HepG2 (cell line): Measurements from ENCODE around the gene GPR137. TPM values are rescaled to one million over a fixed set of nuclear protein-coding genes. Genes with fewer than 3 reads are reported as not detected.

ENCODE experiments used
- ATAC-seq: fragments of 200-7000 bp; cut with Tn5 transposase; 3 replicates; pipeline ENCODE4 v1.9.1; 2020; ENCODE audit warnings: mild to moderate bottlenecking, moderate library complexity
- BruUV-seq: library from RNA; stranded (reverse); fragments of 400-500 nt; replicated peaks from 2 replicates; lab custom pipeline; 2021; lab: Mats Ljungman, UMichigan
- CTCF ChIA-PET: fragments of 300-600 bp; formaldehyde crosslinking; extraction: SDS; loops from one replicate; lab custom pipeline; 2021; ENCODE audit warnings: low total read pairs, inconsistent platforms, low intra/inter-chr PET ratio; lab: Yijun Ruan, JAX
- POLR2A ChIA-PET: fragments of 350-600 bp; sonication (Branson Sonifier 250); formaldehyde crosslinking; loops from one replicate; lab custom pipeline; 2020; ENCODE audit warnings: antibody characterized with exemption, inconsistent platforms; lab: Yijun Ruan, JAX
- DNase-seq: peaks from one replicate; pipeline ENCODE4 v3.0.0-alpha.2; 2015; ENCODE audit warnings: low spot score
- FAIRE-seq: peaks from 3 replicates; lab custom pipeline; 2011; peaks lifted over from hg19 to GRCh38; lab: Jason Lieb, UNC
- H2AFZ ChIP-seq: one replicate; pipeline ENCODE4 v1.6.1; 2011; ENCODE audit warnings: low read length, inconsistent platforms
- H3K27ac ChIP-seq: fragments of 300-600 bp; 3 replicates; pipeline ENCODE4 v1.8.0; 2011; ENCODE audit warnings: mixed run types, mild to moderate bottlenecking, mixed read lengths, low read length, inconsistent platforms; ENCODE audit not compliant: insufficient read depth; ENCODE audit errors: extremely low read length
- H3K27me3 ChIP-seq, 2 experiments: fragments of 200-600 bp in 1 of 2; 2 replicates in 1 of 2; 3 replicates in 1 of 2; pipeline versions ENCODE4 v1.6.0 to v1.8.0; 2011; ENCODE audit warnings: low read length in 2 of 2, mild to moderate bottlenecking in 2 of 2, moderate library complexity in 2 of 2, inconsistent platforms in 1 of 2; ENCODE audit not compliant: insufficient read depth in 2 of 2, control insufficient read depth in 1 of 2
- H3K36me3 ChIP-seq, 2 experiments: fragments of 200-600 bp in 1 of 2; replicated peaks in 1 of 2; 2 replicates in 1 of 2; 3 replicates in 1 of 2; pipeline versions ENCODE4 v1.5.1 to v1.8.0; 2011; ENCODE audit warnings: low read length in 2 of 2, inconsistent platforms in 1 of 2; ENCODE audit not compliant: insufficient read depth in 2 of 2, control insufficient read depth in 1 of 2
- H3K4me1 ChIP-seq: 2 replicates; pipeline ENCODE4 v1.5.1; 2012; ENCODE audit warnings: low read length, inconsistent platforms; ENCODE audit not compliant: insufficient read depth
- H3K4me2 ChIP-seq: 2 replicates; pipeline ENCODE4 v1.6.0; 2011; ENCODE audit warnings: low read depth, low read length, inconsistent platforms
- H3K4me3 ChIP-seq, 3 experiments: fragments of 200-600 bp in 1 of 3; sonication (generic), shearing (Covaris generic) in 1 of 3; replicated peaks in 1 of 3; 2 replicates each; pipeline ENCODE4 v1.5.1; 2011 to 2016; ENCODE audit warnings: low read length in 3 of 3, inconsistent platforms in 2 of 3, low read depth in 2 of 3, mild to moderate bottlenecking in 2 of 3, control low read depth in 1 of 3, mixed read lengths in 1 of 3; ENCODE audit not compliant: insufficient read depth in 1 of 3
- H3K79me2 ChIP-seq: one replicate; pipeline ENCODE4 v1.6.1; 2011; ENCODE audit warnings: low read length, inconsistent platforms; ENCODE audit not compliant: insufficient read depth
- H3K9ac ChIP-seq: 2 replicates; pipeline ENCODE4 v1.6.0; 2011; ENCODE audit warnings: mild to moderate bottlenecking, low read depth, low read length, inconsistent platforms; ENCODE audit not compliant: insufficient read depth
- H3K9me3 ChIP-seq: 2 replicates; pipeline ENCODE4 v1.5.1; 2012; ENCODE audit warnings: mild to moderate bottlenecking, low read length
- H4K20me1 ChIP-seq: 2 replicates; pipeline ENCODE4 v1.6.0; 2011; ENCODE audit warnings: inconsistent platforms, mild to moderate bottlenecking, low read length, moderate library complexity; ENCODE audit not compliant: insufficient read depth
- ATF7 ChIP-seq, 2 experiments: fragments of 450-650 bp in 1 of 2; sonication (generic) in 1 of 2; formaldehyde crosslinking in 1 of 2; IDR thresholded peaks; 2 replicates each; pipeline versions ENCODE4 v1.4.0 to v1.6.1; 2016 to 2020; ENCODE audit warnings: antibody characterized with exemption in 1 of 2, mild to moderate bottlenecking in 1 of 2, missing genetic modification reagents in 1 of 2
- CEBPB ChIP-seq: IDR thresholded peaks from 2 replicates; pipeline ENCODE4 v1.6.1; 2011; ENCODE audit warnings: low read depth, low read length, improper control_type of control experiment, borderline replicate concordance
- FOXJ3 ChIP-seq: sonication (generic); formaldehyde crosslinking; IDR thresholded peaks from 2 replicates; pipeline ENCODE4 v1.4.0; 2020; ENCODE audit warnings: missing genetic modification reagents, mild to moderate bottlenecking, borderline replicate concordance
- HNRNPK ChIP-seq: fragments of 200-400 bp; formaldehyde crosslinking; IDR thresholded peaks from 2 replicates; pipeline ENCODE4 v1.6.1; 2018; ENCODE audit warnings: low read length, low read depth, moderate library complexity, mild to moderate bottlenecking; ENCODE audit not compliant: poor library complexity, severe bottlenecking
- KDM1A ChIP-seq: IDR thresholded peaks from 2 replicates; pipeline ENCODE4 v1.6.1; 2016; ENCODE audit warnings: missing compliant biosample characterization
- PAXIP1 ChIP-seq: sonication (generic); formaldehyde crosslinking; conservative IDR thresholded peaks from 2 replicates; pipeline ENCODE4 v1.4.0; 2020; ENCODE audit warnings: mild to moderate bottlenecking, missing genetic modification reagents, moderate library complexity
- RAD21 ChIP-seq: fragments of 450-650 bp; formaldehyde crosslinking; IDR thresholded peaks from 2 replicates; pipeline ENCODE4 v1.5.0; 2020; ENCODE audit warnings: mild to moderate bottlenecking
- TBP ChIP-seq: sonication (generic); formaldehyde crosslinking; IDR thresholded peaks from 2 replicates; pipeline ENCODE4 v1.5.0; 2020; ENCODE audit warnings: missing genetic modification reagents
- ZFP1 ChIP-seq: IDR thresholded peaks from 2 replicates; pipeline ENCODE4 v1.6.1; 2016
- ZFP36L1 ChIP-seq: sonication (generic); formaldehyde crosslinking; IDR thresholded peaks from 2 replicates; pipeline ENCODE4 v1.8.0; 2022; ENCODE audit warnings: mild to moderate bottlenecking, missing genetic modification reagents, moderate library complexity
- ZMAT3 ChIP-seq: sonication (generic); formaldehyde crosslinking; conservative IDR thresholded peaks from 2 replicates; pipeline ENCODE4 v1.7.0; 2021; ENCODE audit warnings: missing genetic modification reagents
- ZMYM3 ChIP-seq: sonication (generic); formaldehyde crosslinking; IDR thresholded peaks from 2 replicates; pipeline ENCODE4 v1.5.1; 2020; ENCODE audit warnings: mild to moderate bottlenecking, missing genetic modification reagents
- ZNF121 ChIP-seq: sonication (generic); formaldehyde crosslinking; IDR thresholded peaks from 2 replicates; pipeline ENCODE4 v1.5.0; 2020; ENCODE audit warnings: mild to moderate bottlenecking, missing genetic modification reagents
- ZNF124 ChIP-seq: sonication (generic); formaldehyde crosslinking; IDR thresholded peaks from 2 replicates; pipeline ENCODE4 v1.4.0; 2020; ENCODE audit warnings: missing genetic modification reagents
- ZNF225 ChIP-seq: sonication (generic); formaldehyde crosslinking; IDR thresholded peaks from 2 replicates; pipeline ENCODE4 v1.4.0; 2020; ENCODE audit warnings: mild to moderate bottlenecking, missing genetic modification reagents
- ZNF574 ChIP-seq: sonication (generic); formaldehyde crosslinking; IDR thresholded peaks from 2 replicates; pipeline ENCODE4 v1.4.0; 2020; ENCODE audit warnings: missing genetic modification reagents
- ZNF768 ChIP-seq: sonication (generic); formaldehyde crosslinking; IDR thresholded peaks from 2 replicates; pipeline ENCODE4 v1.4.0; 2020; ENCODE audit warnings: missing genetic modification reagents
- WGBS: methylation state at CpG from one replicate; pipeline ENCODE4 v1.1.6; 2017; ENCODE audit warnings: low lambda C conversion rate; 5-methylcytosine and 5-hydroxymethylcytosine counted together
- in situ Hi-C: cut with HindIII; loops from 2 replicates; pipeline ENCODE4 v1.10.0; 2017; ENCODE audit warnings: low pct_unique_long_range_greater_than_20kb; ENCODE audit not compliant: extremely low pct_ligation_motif_present
- intact Hi-C: fragments of 100-400 bp; cut with micrococcal nuclease; formaldehyde crosslinking; loops from one replicate; pipeline ENCODE4 v1.10.0; 2022; ENCODE audit not compliant: unreplicated experiment
- polyA plus RNA-seq, 8 experiments: library from polyadenylated mRNA; depleted of rRNA in 3 of 8; stranded (reverse) in 7 of 8; unstranded in 1 of 8; fragments of >200 nt; fragmentation: Illumina TruSeq in 4 of 8; extraction: Trizol in 4 of 8; gene quantifications; 2 replicates each; pipeline versions ENCODE4 v1.2.1 to v1.2.3, GENCODE V29; 2011 to 2016; ENCODE audit warnings: low read depth in 4 of 8, missing spikeins in 1 of 8, mixed read lengths in 1 of 8; ENCODE audit not compliant: insufficient read depth in 1 of 8
- total RNA-seq, 5 experiments: library from RNA; depleted of rRNA; stranded (reverse); fragments of >200 nt; fragmentation: Illumina TruSeq; extraction: Trizol; gene quantifications; 2 replicates each; pipeline ENCODE4 v1.2.3, GENCODE V29; 2016; ENCODE audit warnings: low read depth in 1 of 5
- TF ChIP-seq, protein P1 (sequence below): sonication (generic); formaldehyde crosslinking; IDR thresholded peaks from 2 replicates; pipeline ENCODE4 v1.4.0; 2020; ENCODE audit warnings: missing genetic modification reagents
- TF ChIP-seq, protein P2 (sequence below): sonication (generic); formaldehyde crosslinking; IDR thresholded peaks from 2 replicates; pipeline ENCODE4 v1.5.0; 2020; ENCODE audit warnings: missing genetic modification reagents, mild to moderate bottlenecking, borderline replicate concordance

Gene GPR137
- total and polyA plus RNA-seq, 2 of the 13 experiments (the other 11 are each of a cell fraction or from before 2014, with no cell fraction given): 8.5 to 13.2 TPM

GRCh38 chr11:64337538-64338249, 52.0 kb downstream of the GPR137 start:
- H4K20me1 ChIP-seq: no peaks in the 10 kb centered on the region
- intact Hi-C loops (no loop called here), in situ Hi-C loops (no loop called here)
- no peak overlapping the region for H3K9ac ChIP-seq
- ChIA-PET POLR2A (no interaction called here), CTCF (no interaction called here)
- WGBS: 38% methylated on average over 8 of the region's 8 CpGs
- no peaks in the 10 kb centered on the region for H3K9me3 ChIP-seq
- FAIRE-seq: no peak
- no peak overlapping the region for H2AFZ ChIP-seq
- ATAC-seq: no peak
- BruUV-seq: no TSS peak
- no peak for DNase-seq
- H3K4me1 ChIP-seq: peaks cover 22% of the 10 kb centered on the region
- no peaks in the 10 kb centered on the region for H3K79me2 ChIP-seq
- no peak overlapping the region for H3K4me3 ChIP-seq
- no peak overlapping the region for H3K27ac ChIP-seq
- H3K27me3 ChIP-seq: peaks cover 5 to 35% of the 10 kb centered on the region in 2 experiments; a peak in 3 of 5 replicates
- H3K36me3 ChIP-seq: no peaks in the 10 kb centered on the region
- no peak overlapping the region for H3K4me2 ChIP-seq
- TF ChIP-seq ZNF225 (no peak), ZFP1 (no peak), ZMAT3 (CRISPR knock-in tag) (no peak), ZMYM3 (CRISPR knock-in tag) (peak; percentile 65; the same call in 1 of the 2 replicates), TBP (no peak), HNRNPK (no peak), PAXIP1 (no peak), RAD21 (CRISPR knock-in tag) (no peak), ZNF124 (no peak), ZFP36L1 (no peak), ATF7 (IDR thresholded peaks at IDR 0.05) (peak; percentile 88), ATF7 (CRISPR knock-in tag; IDR thresholded peaks at IDR 0.05) (no peak), FOXJ3 (no peak), CEBPB (0 out of 2 replicates have a peak, but pooled peaks have one; percentile 41), ZNF574 (CRISPR knock-in tag) (no peak), KDM1A (CRISPR knock-in tag) (no peak), ZNF121 (CRISPR knock-in tag) (no peak), ZNF768 (CRISPR knock-in tag) (peak; percentile 95)
- TF ChIP-seq, protein P1, sequence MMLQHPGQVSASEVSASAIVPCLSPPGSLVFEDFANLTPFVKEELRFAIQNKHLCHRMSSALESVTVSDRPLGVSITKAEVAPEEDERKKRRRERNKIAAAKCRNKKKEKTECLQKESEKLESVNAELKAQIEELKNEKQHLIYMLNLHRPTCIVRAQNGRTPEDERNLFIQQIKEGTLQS: no peak
- TF ChIP-seq, protein P2, sequence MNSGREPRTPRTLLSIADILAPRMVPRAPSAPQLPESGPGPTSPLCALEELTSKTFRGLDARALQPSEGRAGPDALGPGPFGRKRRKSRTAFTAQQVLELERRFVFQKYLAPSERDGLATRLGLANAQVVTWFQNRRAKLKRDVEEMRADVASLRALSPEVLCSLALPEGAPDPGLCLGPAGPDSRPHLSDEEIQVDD (CRISPR knock-in tag): no peak
